GM12873 (cell line): Measurements from ENCODE around the gene AFAP1L2.

Experiments used
- TF ChIP-seq, protein P1 (sequence below): IDR thresholded peaks from 2 replicates; pipeline ENCODE4 v1.5.1; 2012; ENCODE audit warnings: low read depth, mild to moderate bottlenecking, moderate library complexity, low read length, control low read depth; ENCODE audit not compliant: insufficient read depth; ENCODE audit errors: missing control alignments

Gene AFAP1L2

DNA sequence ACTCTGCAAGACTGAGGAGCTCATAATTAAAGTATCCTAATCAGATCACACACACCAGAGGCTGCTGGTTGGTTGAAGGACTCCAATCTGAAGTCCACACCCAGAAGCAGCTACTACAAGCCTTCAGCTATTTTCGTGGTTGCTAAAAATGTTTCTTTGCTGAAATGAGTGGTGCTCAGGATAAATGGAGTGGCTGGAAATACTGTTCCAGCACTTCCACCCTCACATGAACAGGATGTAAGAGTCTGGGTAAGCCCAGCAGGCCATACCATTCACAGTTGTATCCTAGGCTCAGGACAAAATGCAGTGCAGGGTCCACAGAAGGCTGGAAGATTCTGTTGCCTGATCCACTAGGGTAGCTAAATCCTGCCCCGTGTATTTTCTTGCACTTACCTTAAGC, 34.1 kb downstream of the AFAP1L2 start:
- TF ChIP-seq, protein P1, sequence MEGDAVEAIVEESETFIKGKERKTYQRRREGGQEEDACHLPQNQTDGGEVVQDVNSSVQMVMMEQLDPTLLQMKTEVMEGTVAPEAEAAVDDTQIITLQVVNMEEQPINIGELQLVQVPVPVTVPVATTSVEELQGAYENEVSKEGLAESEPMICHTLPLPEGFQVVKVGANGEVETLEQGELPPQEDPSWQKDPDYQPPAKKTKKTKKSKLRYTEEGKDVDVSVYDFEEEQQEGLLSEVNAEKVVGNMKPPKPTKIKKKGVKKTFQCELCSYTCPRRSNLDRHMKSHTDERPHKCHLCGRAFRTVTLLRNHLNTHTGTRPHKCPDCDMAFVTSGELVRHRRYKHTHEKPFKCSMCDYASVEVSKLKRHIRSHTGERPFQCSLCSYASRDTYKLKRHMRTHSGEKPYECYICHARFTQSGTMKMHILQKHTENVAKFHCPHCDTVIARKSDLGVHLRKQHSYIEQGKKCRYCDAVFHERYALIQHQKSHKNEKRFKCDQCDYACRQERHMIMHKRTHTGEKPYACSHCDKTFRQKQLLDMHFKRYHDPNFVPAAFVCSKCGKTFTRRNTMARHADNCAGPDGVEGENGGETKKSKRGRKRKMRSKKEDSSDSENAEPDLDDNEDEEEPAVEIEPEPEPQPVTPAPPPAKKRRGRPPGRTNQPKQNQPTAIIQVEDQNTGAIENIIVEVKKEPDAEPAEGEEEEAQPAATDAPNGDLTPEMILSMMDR: no peak

DNA sequence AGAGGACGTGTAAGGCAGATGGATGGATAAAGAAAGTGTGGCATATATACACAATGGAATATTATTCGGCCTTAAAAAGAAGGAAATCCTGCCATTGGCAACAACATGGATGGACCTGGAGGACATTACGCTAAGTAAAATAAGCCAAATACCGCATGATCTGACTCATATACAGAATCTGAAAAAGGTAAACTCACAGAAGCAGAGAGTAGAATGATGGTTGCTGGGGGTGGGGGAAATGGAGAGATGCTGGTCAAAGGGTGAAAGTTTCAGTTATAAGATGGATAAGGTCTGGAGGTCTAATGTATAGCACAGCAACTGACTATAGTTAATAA, 36.3 kb downstream of the AFAP1L2 start:
- TF ChIP-seq, protein P1: no peak

DNA sequence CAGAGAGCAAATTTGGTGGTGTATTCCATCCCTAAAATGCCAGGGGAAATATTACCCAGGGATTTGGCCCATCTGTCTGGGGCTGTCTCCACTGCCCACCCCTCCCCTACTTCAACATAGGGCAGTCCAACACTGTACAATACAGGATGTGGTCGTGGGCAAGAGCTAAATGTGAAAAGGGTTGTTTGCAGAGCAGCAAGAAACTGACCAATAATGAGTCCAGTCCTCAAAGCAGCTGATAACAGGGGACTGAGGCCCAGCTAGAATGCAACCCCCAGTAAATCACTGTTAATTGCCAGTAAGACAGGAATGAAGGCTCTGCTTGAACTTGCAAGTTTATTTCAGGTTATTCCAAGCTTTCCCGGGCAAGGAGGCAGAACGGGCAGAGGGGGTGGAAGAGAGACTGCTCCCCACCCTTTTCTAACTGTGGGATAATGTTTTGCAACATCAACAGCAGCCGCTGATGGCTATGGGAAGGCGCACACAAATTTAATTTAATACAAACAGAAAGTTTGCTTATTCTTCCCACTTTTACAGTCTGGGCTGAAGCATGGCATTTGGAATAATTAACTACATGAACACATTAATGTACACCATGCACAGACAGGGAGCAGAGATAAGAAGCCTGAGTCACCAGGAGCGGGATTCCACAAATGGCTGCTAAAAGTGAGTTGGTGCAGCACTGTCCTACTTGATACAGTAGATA, 36.8 kb downstream of the AFAP1L2 start:
- TF ChIP-seq, protein P1: no peak

DNA sequence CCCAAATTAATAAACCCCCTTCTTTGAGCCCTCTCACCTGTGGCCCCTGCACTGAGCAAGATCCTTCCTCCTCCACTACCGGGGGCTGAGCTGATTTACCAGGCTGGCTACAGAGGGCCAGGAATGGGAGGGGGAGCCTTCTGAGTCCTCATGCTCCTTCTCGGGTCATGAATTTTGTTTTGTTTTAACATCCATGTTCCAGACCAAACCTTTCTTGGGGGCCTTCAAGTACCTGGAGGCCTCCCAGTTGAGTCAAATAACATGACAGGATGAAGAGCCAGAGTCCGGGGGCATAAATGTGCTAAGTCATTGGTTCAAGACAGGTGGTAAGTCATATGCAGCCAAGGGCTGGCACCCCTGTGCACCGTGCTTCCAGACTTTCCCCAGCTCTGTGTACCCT, 39.6 kb downstream of the AFAP1L2 start:
- TF ChIP-seq, protein P1: no peak

DNA sequence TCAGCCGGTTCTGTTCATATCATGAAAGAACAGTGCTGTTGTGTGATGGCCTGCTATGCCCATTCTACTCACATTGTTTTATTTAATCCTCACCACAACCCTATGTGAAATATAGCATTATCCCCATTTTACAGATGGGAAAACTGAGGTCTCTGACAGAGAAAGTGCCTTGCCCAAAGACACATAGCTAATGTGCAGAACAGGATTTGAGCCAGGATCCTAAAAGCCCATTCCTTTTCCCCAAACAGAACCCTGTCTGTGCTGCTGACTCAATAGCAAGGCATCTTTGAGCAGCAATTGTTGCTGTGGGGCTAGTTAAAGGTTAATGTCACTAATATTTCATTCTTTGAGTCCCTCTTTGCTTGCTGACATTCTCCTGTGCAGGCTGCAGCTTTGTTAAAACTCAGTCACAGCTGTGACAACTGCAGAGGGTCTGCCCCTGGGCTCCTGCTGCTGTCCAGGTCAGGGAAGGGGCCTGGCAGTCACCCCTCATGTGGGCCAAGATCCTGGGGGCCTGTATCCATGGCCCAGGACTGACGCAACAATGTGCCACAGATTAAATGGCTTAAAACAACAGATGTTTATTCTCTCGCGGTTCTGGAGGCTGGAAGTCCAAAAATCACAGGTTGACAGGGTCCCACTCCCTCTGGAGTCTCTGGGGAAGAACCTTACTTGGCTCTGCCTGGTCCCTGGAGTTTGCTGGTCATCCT, 40.4 kb downstream of the AFAP1L2 start:
- TF ChIP-seq, protein P1: no peak

DNA sequence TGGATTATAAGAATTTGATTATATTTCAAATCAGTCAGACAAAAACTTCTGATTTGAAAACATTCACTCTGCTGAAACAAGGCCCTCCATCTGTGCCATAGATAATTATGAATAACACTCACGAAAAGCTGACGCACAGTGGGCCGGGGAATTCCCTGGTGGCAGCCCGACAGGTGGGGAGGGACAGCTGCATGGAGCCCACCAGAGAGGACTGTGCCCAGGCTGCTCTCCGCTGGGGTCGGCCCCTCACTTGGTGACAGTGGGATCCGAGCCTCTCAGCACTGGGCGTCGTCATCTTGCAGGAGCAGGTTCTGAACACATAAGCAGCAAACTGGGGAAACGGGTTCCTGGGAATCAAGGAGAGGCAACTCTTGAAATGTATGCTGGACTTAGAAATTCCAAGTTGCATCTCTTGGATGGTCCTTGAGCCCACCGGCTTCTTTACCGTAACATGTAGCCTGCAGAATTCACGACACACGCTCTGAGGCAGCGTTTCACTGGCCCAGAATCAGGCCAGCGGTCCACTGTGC, 41.4 kb downstream of the AFAP1L2 start:
- TF ChIP-seq, protein P1: no peak

DNA sequence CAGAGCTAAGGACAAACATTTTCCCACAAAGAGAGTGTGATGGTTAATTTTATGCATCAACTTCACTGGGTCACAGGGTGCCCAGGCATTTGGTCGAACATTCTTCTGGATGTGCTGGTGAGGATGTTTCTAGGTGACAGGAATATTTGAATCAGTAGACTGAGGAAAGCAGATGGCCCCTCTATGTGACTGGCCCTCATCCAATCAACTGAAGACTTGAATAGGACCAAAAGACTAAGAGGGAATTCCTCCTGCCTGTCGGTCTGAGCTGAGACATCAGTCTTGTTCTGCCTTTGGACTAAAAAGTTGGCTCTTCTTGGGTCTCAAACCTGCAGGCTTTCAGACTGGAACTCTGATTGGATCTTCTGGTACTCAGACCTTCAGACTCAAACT, 44.4 kb downstream of the AFAP1L2 start:
- TF ChIP-seq, protein P1: no peak
